Measurements from ENCODE around the gene KCTD13. TPM values are rescaled to one million over a fixed set of nuclear protein-coding genes. Genes with fewer than 3 reads are reported as not detected.

KCTD13 gene
- total RNA-seq, 1 experiment from 2014 or later: 14.9 TPM

DNA sequence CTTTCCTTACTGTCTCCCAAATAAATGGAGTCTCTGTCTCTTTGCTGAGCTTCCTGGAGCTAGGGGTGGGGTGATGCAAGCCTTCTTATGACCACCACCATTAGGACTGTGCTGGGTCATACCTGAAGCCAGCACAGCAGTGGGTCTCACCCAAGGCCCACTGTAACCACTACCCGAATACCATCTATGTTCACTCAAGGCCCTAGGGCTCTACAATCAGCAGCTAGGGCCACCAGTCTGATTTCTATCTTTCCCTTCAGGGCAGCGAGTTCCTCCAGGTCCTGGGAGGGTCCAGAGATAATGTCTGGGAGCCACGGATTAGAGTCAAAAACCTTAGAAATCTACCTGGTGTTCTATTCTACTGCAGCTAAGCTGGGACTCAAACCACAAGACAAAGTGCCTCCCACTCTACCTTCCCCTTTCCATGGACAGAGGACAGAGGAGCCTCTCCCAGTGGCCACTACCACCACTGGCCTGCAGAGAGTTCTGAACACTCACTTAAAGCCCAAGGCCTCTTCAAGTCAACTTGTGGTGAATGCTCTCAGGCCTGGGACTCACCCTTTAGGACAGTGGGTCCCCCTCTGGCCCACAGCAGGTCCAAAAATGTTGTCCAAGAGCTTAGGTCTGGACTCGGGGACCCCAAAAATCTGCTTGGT lies 24.9 kb upstream of the KCTD13 start:
- no peak for DNase-seq
- Mint-ChIP-seq H3K27ac (ENCODE audit: unreplicated experiment) (no peak overlapping the region), H3K4me1 (ENCODE audit: low read depth, unreplicated experiment) (no peaks in the 10 kb centered on the region), H3K36me3 (ENCODE audit: insufficient read depth, unreplicated experiment) (peaks cover 6% of the 10 kb centered on the region), H3K9me3 (ENCODE audit: unreplicated experiment) (peaks cover 10% of the 10 kb centered on the region), H3K4me3 (ENCODE audit: unreplicated experiment) (no peak overlapping the region), H3K27me3 (ENCODE audit: insufficient read depth, unreplicated experiment) (no peaks in the 10 kb centered on the region)
- Histone ChIP-seq H3K27me3 (replicated peaks; ENCODE audit: control insufficient read depth, insufficient read depth, low read length) (no peaks in the 10 kb centered on the region), H3K36me3 (ENCODE audit: control insufficient read depth, insufficient read depth, low read length) (no peaks in the 10 kb centered on the region), H3K4me1 (peaks cover 7% of the 10 kb centered on the region; the same call in 1 of the 2 replicates), H3K9me3 (peaks cover 4% of the 10 kb centered on the region), H3K4me3 (ENCODE audit: low read depth, low read length) (no peak overlapping the region)
- intact Hi-C loops (cut with micrococcal nuclease; ENCODE audit: unreplicated experiment): no loop called here
- CTCF ChIA-PET: no interaction called here
- BruUV-seq (replicated peaks): no TSS peak
- TF ChIP-seq, protein P1, sequence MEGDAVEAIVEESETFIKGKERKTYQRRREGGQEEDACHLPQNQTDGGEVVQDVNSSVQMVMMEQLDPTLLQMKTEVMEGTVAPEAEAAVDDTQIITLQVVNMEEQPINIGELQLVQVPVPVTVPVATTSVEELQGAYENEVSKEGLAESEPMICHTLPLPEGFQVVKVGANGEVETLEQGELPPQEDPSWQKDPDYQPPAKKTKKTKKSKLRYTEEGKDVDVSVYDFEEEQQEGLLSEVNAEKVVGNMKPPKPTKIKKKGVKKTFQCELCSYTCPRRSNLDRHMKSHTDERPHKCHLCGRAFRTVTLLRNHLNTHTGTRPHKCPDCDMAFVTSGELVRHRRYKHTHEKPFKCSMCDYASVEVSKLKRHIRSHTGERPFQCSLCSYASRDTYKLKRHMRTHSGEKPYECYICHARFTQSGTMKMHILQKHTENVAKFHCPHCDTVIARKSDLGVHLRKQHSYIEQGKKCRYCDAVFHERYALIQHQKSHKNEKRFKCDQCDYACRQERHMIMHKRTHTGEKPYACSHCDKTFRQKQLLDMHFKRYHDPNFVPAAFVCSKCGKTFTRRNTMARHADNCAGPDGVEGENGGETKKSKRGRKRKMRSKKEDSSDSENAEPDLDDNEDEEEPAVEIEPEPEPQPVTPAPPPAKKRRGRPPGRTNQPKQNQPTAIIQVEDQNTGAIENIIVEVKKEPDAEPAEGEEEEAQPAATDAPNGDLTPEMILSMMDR (IDR thresholded peaks at IDR 0.05; ENCODE audit: insufficient read depth in 1 of 2, low read depth in 1 of 2, low read length in 1 of 2, severe bottlenecking in 1 of 2, unreplicated experiment in 1 of 2): no peak
- POLR2A ChIA-PET: interaction anchor here (1.1 kb wide), 1 partner anchor 11 kb away, joined by 3 read pairs; the partner anchor contains the start of gene TMEM219

DNA sequence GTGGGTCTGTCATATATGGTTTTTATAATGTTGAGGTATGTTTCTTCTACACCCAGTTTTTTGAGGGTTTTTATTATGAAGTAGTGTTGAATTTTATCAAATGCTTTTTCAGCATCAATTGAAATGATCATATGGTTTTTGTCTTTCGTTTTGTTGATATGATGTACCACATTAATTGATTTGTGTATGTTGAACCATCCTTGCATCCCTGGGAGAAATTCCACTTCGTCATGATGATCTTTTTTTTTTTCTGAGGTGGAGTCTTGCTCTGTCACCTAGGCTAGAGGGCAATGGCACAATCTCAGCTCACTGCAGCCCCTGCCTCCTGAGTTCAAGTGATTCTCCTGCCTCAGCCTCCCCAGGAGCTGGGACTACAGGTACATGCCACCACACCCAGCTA lies 21.9 kb upstream of the KCTD13 start:
- intact Hi-C loops (cut with micrococcal nuclease; ENCODE audit: unreplicated experiment): no loop called here
- Mint-ChIP-seq H3K4me3 (ENCODE audit: unreplicated experiment) (no peak overlapping the region), H3K36me3 (ENCODE audit: insufficient read depth, unreplicated experiment) (peaks cover 17% of the 10 kb centered on the region), H3K27ac (ENCODE audit: unreplicated experiment) (no peak overlapping the region), H3K9me3 (ENCODE audit: unreplicated experiment) (peaks cover 10% of the 10 kb centered on the region), H3K27me3 (ENCODE audit: insufficient read depth, unreplicated experiment) (no peaks in the 10 kb centered on the region), H3K4me1 (ENCODE audit: low read depth, unreplicated experiment) (peaks cover 8% of the 10 kb centered on the region)
- Histone ChIP-seq H3K4me1 (peaks cover 26% of the 10 kb centered on the region), H3K36me3 (ENCODE audit: control insufficient read depth, insufficient read depth, low read length) (no peaks in the 10 kb centered on the region), H3K9me3 (peaks cover 4% of the 10 kb centered on the region), H3K27me3 (replicated peaks; ENCODE audit: control insufficient read depth, insufficient read depth, low read length) (no peaks in the 10 kb centered on the region), H3K4me3 (ENCODE audit: low read depth, low read length) (no peak overlapping the region)
- TF ChIP-seq, protein P1 (IDR thresholded peaks at IDR 0.05; ENCODE audit: insufficient read depth in 1 of 2, low read depth in 1 of 2, low read length in 1 of 2, severe bottlenecking in 1 of 2, unreplicated experiment in 1 of 2): no peak
- ChIA-PET POLR2A (interaction anchor here (0.6 kb wide), 1 partner anchor 14 kb away, joined by 3 read pairs; the partner anchor contains the start of gene TMEM219), CTCF (no interaction called here)
- no peak for DNase-seq
- BruUV-seq (replicated peaks): no TSS peak

DNA sequence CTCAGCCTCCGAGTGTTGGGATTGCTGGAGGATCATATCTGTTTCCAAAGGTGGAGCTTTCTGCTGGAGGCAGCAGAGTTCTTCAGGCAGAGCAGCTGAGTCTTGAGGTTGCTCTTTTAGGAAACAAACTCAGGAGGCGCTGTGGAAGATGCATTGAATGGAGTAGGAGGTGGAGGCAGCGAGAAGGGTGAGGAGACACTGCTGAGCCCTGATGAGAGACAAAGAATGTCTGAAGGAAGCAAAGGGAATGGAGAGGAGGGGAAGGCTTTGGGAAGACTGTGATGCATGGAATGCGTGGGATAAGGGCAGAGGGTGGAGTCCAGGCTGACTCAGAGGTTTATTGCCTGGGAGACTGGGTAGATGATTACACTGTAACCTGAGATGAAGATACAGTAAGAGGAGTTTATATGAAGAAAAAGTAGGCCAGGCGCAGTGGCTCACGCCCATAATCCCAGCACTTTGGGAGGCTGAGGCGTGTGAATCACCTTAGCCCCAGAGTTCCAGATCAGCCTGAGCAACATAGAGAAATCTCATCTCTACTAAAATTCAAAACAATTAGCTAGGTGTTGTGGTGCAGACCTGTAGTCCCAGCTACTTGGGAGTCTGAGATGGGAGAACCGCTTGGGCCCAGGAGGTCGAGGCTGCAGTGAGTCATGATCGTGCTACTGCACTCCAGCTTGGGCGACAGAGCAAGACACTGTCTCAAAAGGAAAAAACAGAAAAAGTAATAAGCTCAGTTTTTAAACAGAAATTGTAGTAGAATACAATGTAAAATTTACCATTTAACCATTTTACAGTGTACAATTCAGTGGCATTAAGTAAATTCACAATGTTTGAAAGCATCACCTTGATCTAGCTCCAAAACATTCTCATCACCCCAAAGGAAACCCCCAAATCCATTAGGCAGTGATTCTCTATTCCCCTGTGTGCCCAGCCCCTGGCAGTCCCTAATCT lies 18.1 kb upstream of the KCTD13 start:
- Mint-ChIP-seq H3K36me3 (ENCODE audit: insufficient read depth, unreplicated experiment) (peaks cover 16% of the 10 kb centered on the region), H3K9me3 (ENCODE audit: unreplicated experiment) (peaks cover 10% of the 10 kb centered on the region), H3K4me1 (ENCODE audit: low read depth, unreplicated experiment) (peaks cover 18% of the 10 kb centered on the region), H3K27me3 (ENCODE audit: insufficient read depth, unreplicated experiment) (no peaks in the 10 kb centered on the region), H3K27ac (ENCODE audit: unreplicated experiment) (peak overlapping the region; percentile 74), H3K4me3 (ENCODE audit: unreplicated experiment) (peak overlapping the region; percentile 45)
- ChIA-PET CTCF (interaction anchor here (0.6 to 1.5 kb wide), 6 partner anchors 12 to 236 kb away, joined by 3 to 10 read pairs (median 4); partner anchors contain the start of genes KCTD13, TAOK2 and TMEM219), POLR2A (interaction anchor here (0.6 to 0.9 kb wide), 3 partner anchors 18 to 88 kb away, joined by 5 to 16 read pairs (median 6); partner anchors contain the start of gene KCTD13)
- DNase-seq: peak; percentile 86 to 94
- TF ChIP-seq, protein P1 (IDR thresholded peaks at IDR 0.05; ENCODE audit: insufficient read depth in 1 of 2, low read depth in 1 of 2, low read length in 1 of 2, severe bottlenecking in 1 of 2, unreplicated experiment in 1 of 2): peak in 1 of 2 experiments; percentile 38
- Histone ChIP-seq H3K36me3 (ENCODE audit: control insufficient read depth, insufficient read depth, low read length) (no peaks in the 10 kb centered on the region), H3K9me3 (peaks cover 8% of the 10 kb centered on the region), H3K27me3 (replicated peaks; ENCODE audit: control insufficient read depth, insufficient read depth, low read length) (no peaks in the 10 kb centered on the region), H3K4me1 (peaks cover 31% of the 10 kb centered on the region), H3K4me3 (ENCODE audit: low read depth, low read length) (no peak overlapping the region)
- intact Hi-C loops (cut with micrococcal nuclease; ENCODE audit: unreplicated experiment): loop anchor here (1.0 kb wide), 1 partner anchor 17 kb away; no protein-coding TSS in a partner anchor
- BruUV-seq (replicated peaks): TSS peak; percentile 83
